AG10803 (cell line): ENCODE data around the gene EPHB1.
"Not testable (repeated sequence)": the region's sequence is repeated elsewhere in the genome, so short reads cannot be mapped to it uniquely, and the experiment has no call there.

Experiments used
- DNase-seq: peaks from one replicate; pipeline ENCODE4 v3.0.0; 2010; ENCODE audit warnings: low read depth
- H3K4me3 ChIP-seq: 2 replicates; pipeline ENCODE4 v1.5.1; 2011; ENCODE audit warnings: mild to moderate bottlenecking, low read length, control low read depth
- CTCF ChIP-seq: conservative IDR thresholded peaks from 2 replicates; pipeline ENCODE4 v1.5.1; 2011; ENCODE audit warnings: mild to moderate bottlenecking, low read length, control low read depth, inconsistent platforms

EPHB1 gene

GRCh38 chr3:135013206-135013605 lies 218.1 kb downstream of the EPHB1 start:
- TF ChIP-seq CTCF, result no peak
- no peak overlapping the region for H3K4me3 ChIP-seq
- DNase-seq, result no peak

GRCh38 chr3:135014566-135014965 lies 219.5 kb downstream of the EPHB1 start:
- no peak for DNase-seq
- TF ChIP-seq CTCF, result no peak
- no peak overlapping the region for H3K4me3 ChIP-seq

- TF ChIP-seq CTCF, result no peak
- no peak overlapping the region for H3K4me3 ChIP-seq
- no peak for DNase-seq
These were observed 222.2 kb downstream of the EPHB1 start for GRCh38 chr3:135017003-135017893.

- no peak overlapping the region for H3K4me3 ChIP-seq
- no peak for TF ChIP-seq CTCF
- DNase-seq, result no peak
These were observed 223.3 kb downstream of the EPHB1 start for GRCh38 chr3:135018149-135018923.

- peak; percentile 25 for DNase-seq
- no peak for TF ChIP-seq CTCF
- H3K4me3 ChIP-seq, result no peak overlapping the region
These were observed 225.1 kb downstream of the EPHB1 start for GRCh38 chr3:135020181-135020580.

GRCh38 chr3:135023996-135024658 lies 229.1 kb downstream of the EPHB1 start:
- H3K4me3 ChIP-seq, result no peak overlapping the region
- no peak for TF ChIP-seq CTCF
- no peak for DNase-seq

- not testable (repeated sequence) for H3K4me3 ChIP-seq, DNase-seq
These were observed 235.9 kb downstream of the EPHB1 start for GRCh38 chr3:135030768-135031615.
